Measurements from ENCODE around the gene TNFRSF21. TPM values are rescaled to one million over a fixed set of nuclear protein-coding genes. Genes with fewer than 3 reads are reported as not detected.

TNFRSF21 gene
- total and polyA plus RNA-seq, 9 of the 15 experiments (the other 6 are each of a cell fraction or from before 2014, with no cell fraction given), result 0.63 to 5.7 (median 2.2) TPM

GRCh38 chr6:47254051-47254450 is 55.7 kb downstream of the TNFRSF21 start (continued):
- TF ChIP-seq ZBTB49 (CRISPR knock-in tag; IDR thresholded peaks at IDR 0.05; ENCODE audit: borderline replicate concordance), result no peak

GRCh38 chr6:47253136-47253535 is 56.6 kb downstream of the TNFRSF21 start:
- no peaks in the 10 kb centered on the region for H3K27me3 ChIP-seq (ENCODE audit: control insufficient read depth in 2 of 2, insufficient read depth in 2 of 2, low read length in 2 of 2)
- H3K27ac ChIP-seq (ENCODE audit: extremely low read depth, low read depth, low read length), result no peak overlapping the region
- no peak for DNase-seq (ENCODE audit: extremely low read depth in 1 of 4, low spot score in 3 of 4)
- H3K9me1 ChIP-seq (ENCODE audit: control insufficient read depth, insufficient read depth, low read length), result no peaks in the 10 kb centered on the region
- BruUV-seq (replicated peaks), result no TSS peak
- WGBS (ENCODE audit: insufficient coverage, low coverage, missing lambda C conversion rate), result 70% methylated on average over 15 of the region's 15 CpGs
- no peaks in the 10 kb centered on the region for H4K20me1 ChIP-seq (replicated peaks; ENCODE audit: control insufficient read depth, insufficient read depth, low read length)
- no peak overlapping the region for H3K9ac ChIP-seq (ENCODE audit: insufficient read depth in 1 of 2, low read depth in 2 of 2, low read length in 2 of 2)
- no peaks in the 10 kb centered on the region for H3K36me3 ChIP-seq (ENCODE audit: control insufficient read depth, insufficient read depth, low read length)
- TF ChIP-seq ZNF830 (CRISPR knock-in tag; IDR thresholded peaks at IDR 0.05), result no peak
- TF ChIP-seq ZEB2 (IDR thresholded peaks at IDR 0.05), result no peak
- no peak for TF ChIP-seq HCFC1 (IDR thresholded peaks at IDR 0.05; ENCODE audit: low read depth, low read length)
- no peak for TF ChIP-seq SMARCA4 (IDR thresholded peaks at IDR 0.05)
- no peak for TF ChIP-seq SMC3 (conservative IDR thresholded peaks at IDR 0.05; ENCODE audit: insufficient read depth, low read depth, low read length)
- TF ChIP-seq RBM15 (IDR thresholded peaks at IDR 0.05; ENCODE audit: insufficient read depth, low read length), result no peak
- no peak for TF ChIP-seq ZNF668 (CRISPR knock-in tag; IDR thresholded peaks at IDR 0.05)
- TF ChIP-seq ILK (tag; IDR thresholded peaks at IDR 0.05; ENCODE audit: borderline replicate concordance, low read depth), result no peak
- TF ChIP-seq, protein P1, sequence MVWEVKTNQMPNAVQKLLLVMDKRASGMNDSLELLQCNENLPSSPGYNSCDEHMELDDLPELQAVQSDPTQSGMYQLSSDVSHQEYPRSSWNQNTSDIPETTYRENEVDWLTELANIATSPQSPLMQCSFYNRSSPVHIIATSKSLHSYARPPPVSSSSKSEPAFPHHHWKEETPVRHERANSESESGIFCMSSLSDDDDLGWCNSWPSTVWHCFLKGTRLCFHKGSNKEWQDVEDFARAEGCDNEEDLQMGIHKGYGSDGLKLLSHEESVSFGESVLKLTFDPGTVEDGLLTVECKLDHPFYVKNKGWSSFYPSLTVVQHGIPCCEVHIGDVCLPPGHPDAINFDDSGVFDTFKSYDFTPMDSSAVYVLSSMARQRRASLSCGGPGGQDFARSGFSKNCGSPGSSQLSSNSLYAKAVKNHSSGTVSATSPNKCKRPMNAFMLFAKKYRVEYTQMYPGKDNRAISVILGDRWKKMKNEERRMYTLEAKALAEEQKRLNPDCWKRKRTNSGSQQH (CRISPR knock-in tag; IDR thresholded peaks at IDR 0.05), result no peak
- TF ChIP-seq ZNF384 (IDR thresholded peaks at IDR 0.05; ENCODE audit: low read depth, low read length), result no peak
- no peak for TF ChIP-seq DLX4 (CRISPR knock-in tag; IDR thresholded peaks at IDR 0.05)
- TF ChIP-seq EP400 (IDR thresholded peaks at IDR 0.05), result no peak
- no peak for TF ChIP-seq ZNF133 (CRISPR knock-in tag; IDR thresholded peaks at IDR 0.05)
- TF ChIP-seq PHB (CRISPR knock-in tag; IDR thresholded peaks at IDR 0.05), result no peak
- TF ChIP-seq HNRNPK (IDR thresholded peaks at IDR 0.05; ENCODE audit: low read depth, low read length, poor library complexity, severe bottlenecking), result no peak
- FAIRE-seq, result no peak
- in situ Hi-C loops (cut with MboI), result no loop called here
- no peaks in the 10 kb centered on the region for H3K9me3 ChIP-seq (replicated peaks; ENCODE audit: control insufficient read depth, insufficient read depth, low read depth, low read length)
- H3K79me2 ChIP-seq (ENCODE audit: control insufficient read depth, insufficient read depth, low read length), result no peaks in the 10 kb centered on the region
- no peak overlapping the region for H3K4me2 ChIP-seq (ENCODE audit: insufficient read depth, low read length)
- intact Hi-C loops (cut with micrococcal nuclease), result no loop called here
- ChIA-PET POLR2A (interaction anchor here (1.3 to 1.4 kb wide), 2 partner anchors 9 to 10 kb away, joined by 6 to 9 read pairs; no protein-coding TSS in a partner anchor), CTCF (ENCODE audit: low intra/inter-chr PET ratio) (no interaction called here)
- peaks cover 0 to 3% of the 10 kb centered on the region in 2 experiments; a peak in 2 of 5 replicates for H3K4me1 ChIP-seq (replicated peaks in 1 of 2; ENCODE audit: control insufficient read depth in 2 of 2, insufficient read depth in 2 of 2, low read length in 2 of 2)
- ATAC-seq, result no peak
- H3K4me3 ChIP-seq, result no peak overlapping the region
- no peak overlapping the region for H2AFZ ChIP-seq (ENCODE audit: low read depth, low read length)
